ENCODE data around the gene PCYT2. TPM values are rescaled to one million over a fixed set of nuclear protein-coding genes. Genes with fewer than 3 reads are reported as not detected.

PCYT2 gene
- polyA plus RNA-seq, 4 donors = 13.4 to 47.8 (median 41.3) TPM

DNA sequence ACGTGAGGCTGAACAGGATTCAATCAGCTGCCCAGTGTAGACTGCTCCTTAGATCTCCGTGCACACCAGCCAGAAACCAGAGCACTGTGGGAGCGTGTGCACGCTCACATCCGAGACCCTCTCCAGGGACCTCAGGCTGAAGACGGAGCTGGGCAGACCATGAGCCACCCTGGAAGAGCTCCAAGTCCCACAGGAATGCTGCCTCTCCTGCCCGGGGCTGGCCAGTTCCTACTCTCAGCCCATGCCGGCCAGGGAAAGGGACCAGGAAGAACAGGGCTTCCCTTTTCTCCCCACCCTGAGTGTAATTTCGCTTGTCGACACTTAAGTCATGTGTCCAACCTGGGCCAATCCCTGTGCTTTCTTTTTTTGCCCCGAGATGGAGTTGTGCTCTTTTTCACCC, 26.7 kb downstream of the PCYT2 start:
- no peak for DNase-seq (ENCODE audit: low read depth in 4 of 4, low spot score in 3 of 4)

DNA sequence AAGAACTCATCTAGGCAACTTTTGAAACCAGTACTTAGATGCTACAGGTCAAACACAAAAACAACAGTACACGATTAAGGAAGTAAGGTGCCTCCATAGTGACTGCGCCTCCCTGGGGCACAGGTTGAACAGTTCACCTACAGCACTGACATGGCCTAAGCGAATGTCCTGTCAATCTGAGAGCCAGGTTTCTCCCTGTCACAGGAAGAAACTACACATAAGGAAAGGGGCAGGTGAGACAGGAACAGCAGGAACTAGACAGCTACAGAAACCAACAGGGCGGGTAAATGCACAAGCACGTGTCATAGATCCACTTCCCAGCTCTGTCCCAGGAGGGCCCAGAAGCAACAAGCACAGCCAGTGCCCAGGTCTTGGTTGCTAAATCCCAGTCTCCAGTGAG, 32.1 kb downstream of the PCYT2 start:
- no peak for DNase-seq (ENCODE audit: low read depth in 4 of 4, low spot score in 3 of 4)

DNA sequence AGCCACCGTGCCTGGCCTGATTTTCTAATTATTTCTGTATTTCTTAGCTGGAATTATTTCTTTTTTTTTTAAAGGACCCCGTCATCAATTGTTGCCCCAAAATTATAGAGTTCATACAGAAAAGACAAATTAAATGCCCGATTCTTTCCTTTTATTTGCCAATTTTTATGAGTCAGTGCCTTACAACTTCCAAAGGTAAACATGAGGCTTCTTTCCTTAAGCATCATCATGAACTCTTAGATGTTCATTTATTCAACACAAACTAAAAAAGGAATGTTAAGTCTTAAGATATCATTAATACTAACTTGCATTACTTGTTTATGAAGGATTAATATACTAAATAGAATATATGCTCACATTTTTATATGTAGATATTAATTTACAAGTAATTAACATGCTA, 32.9 kb downstream of the PCYT2 start:
- DNase-seq (ENCODE audit: low read depth in 4 of 4, low spot score in 3 of 4) = no peak

DNA sequence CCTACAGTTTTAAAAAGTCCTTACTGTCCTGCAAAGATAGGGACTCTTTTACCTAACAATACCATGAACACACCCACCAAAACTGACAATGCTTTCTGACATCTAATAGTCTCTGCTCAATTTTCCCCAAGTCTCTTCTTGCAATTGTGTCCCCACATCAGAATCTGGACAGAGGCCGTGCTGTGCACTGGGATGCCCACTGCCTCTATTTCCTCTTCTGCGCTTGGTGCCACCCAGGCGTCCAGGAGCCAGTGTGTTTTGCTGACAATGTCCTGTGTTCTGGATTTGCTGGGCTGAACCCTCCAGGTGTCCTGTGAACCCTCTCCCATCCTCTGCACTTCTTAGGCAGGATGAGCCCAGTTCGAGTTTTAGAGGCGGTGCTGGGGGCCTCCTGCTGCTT, 33.6 kb downstream of the PCYT2 start:
- DNase-seq (ENCODE audit: low read depth in 4 of 4, low spot score in 3 of 4) = no peak

DNA sequence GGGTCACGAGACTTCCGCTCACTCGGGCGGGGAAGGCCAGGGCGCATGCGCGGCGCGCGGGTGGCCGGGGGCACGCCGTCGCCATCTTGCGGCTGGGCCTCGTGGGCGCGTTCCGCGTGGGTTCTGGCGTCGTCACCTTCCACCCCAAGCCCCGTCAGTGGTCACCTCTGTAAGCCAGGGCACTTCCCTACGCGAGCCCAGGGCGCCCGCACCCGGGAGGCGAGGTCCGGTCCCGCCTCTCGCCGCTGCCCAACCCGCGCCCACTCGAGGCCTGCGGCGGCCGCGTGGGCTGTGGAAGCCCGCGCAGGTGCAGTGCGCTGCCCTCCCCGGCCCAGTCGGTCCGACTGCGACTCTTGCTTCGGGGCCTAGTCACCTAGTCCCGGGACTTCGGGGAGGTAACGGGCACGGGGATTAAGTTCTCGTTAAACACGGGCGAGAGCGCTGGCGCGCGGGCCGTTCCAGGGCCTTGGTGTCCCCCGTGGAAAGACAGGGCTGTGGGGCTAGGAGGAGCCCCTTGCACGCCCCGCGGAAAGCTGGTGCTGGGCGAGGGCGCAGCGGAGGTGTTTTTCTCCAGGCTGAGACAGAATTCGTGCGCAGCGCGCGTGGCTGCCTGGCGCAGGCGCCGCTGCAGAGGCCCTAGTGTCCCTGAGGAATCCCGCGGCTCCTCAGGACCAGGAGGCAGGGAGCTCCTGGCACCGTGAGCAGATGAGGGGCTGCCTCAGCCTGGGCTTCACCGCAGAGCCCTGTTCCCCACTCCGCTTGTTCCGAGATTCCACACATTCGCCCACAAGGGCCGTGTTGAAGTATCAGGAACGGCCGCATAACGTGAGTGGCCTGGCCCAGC, 39.6 kb downstream of the PCYT2 start:
- DNase-seq (ENCODE audit: low read depth in 4 of 4, low spot score in 3 of 4) = peak in 3 of 4 donors; percentile 73 to 77 (median 77)

DNA sequence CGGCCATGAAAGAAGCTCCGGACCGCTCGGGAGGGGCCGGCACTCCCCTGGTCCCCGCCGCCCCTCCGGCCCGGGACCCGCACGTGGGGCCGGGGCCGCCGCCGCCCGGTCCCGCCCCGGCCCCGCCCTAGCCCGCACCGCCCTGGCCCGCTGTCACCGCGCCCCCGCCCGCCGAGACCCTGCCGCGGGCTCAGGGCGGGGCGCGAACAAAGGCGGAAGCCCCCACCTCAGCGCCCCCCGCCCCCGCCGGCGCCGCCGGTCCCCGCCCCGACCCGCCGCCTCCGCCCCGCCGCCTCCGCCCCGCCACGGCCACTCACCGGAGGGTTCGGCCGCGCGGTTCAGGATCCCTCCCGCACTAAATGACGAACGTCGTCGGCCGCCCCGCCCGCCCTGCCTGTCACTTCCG, 40.2 kb downstream of the PCYT2 start, which contains the start of gene ARHGDIA:
Gene ARHGDIA, minus strand, starts transcription at position 357 of the 406 bp plus-strand sequence. CDS start 1,407 bp downstream, outside the sequence.
- no peak for DNase-seq (ENCODE audit: low read depth in 4 of 4, low spot score in 3 of 4)

DNA sequence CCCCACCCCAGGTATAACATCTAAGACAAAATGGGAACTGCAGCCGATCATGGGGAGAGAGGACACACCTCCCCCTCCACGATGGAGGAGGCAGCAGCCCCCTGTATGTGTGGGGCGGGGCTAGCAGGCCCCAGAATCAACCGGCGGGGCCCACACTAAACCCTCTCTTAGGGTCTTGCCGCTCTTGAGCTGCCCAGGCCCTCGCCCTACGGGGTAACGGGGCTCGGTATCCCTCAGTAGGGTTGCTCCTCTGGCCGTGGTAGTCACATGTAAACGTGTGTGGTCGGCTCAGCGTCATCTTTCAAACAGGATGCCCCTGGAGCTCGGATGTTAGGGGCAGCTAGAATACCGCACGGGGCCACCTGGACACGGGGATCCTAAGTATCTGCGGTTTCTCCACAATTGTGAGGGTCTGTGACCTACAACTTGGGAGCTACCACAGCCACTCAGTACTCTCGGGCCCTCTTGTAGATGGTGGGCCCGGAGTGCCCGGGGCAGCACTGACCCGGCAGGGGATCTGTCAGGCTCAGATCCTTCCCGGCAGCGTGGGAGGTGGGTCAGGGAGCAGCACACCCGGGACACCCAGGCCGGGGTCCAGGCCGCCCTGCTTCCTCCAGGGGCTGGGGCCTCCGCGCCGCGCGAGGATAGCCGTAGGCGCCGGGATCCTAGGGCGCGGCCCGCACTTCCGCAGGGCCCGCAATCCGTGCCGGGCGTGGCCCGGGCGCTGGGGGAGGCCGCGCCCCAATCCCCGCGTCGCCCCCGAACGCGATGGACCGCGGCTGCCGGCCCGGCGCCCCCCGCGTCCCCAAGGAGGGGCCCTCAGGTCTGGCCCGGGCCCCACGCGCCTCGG, 40.8 kb downstream of the PCYT2 start:
- DNase-seq (ENCODE audit: low read depth in 4 of 4, low spot score in 3 of 4) = no peak

DNA sequence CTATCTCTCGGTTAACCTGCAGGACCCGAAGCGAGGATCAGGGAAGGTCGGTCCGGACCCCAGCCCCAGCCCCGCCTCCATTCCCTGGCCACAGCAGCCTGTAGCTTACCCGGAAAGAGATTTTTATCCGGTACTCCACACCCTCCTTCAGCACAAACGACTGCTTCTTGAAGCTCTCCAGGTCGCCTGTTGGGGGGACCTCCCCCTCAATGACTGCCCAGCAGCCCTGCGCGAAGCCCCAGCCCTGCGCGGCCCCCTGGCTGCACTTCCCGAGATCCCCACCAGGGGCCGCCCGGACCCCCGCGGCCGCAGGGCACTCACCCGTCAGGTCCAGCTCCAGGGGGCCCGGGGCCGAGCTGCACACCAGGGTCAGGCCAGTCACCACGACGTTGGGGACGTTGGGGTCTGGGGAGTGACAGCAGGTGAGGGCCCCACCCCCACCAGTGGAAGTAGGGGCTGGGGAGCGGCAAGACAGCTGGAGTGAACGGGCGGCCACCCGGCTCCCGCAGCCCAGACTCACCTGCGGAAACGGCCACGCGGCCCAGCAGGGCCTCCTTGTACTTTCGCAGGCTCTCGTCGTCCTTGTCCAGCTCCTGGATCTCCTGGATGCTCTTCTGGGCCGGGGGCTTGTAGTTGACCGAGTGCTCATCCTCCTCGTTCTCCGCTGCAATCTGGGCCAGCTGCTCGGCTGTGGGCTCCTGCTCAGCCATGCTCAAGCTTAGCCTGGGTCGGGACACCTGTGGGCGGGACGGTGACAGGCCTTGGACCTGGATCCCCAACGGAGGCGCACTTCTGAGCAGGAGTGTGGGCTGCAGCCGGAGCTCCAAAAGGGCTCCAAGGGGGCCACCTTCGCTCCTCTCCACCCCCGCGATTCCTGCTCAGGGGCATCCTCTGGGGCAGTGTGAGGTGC, 41.7 kb downstream of the PCYT2 start:
- DNase-seq (ENCODE audit: low read depth in 4 of 4, low spot score in 3 of 4) = no peak

DNA sequence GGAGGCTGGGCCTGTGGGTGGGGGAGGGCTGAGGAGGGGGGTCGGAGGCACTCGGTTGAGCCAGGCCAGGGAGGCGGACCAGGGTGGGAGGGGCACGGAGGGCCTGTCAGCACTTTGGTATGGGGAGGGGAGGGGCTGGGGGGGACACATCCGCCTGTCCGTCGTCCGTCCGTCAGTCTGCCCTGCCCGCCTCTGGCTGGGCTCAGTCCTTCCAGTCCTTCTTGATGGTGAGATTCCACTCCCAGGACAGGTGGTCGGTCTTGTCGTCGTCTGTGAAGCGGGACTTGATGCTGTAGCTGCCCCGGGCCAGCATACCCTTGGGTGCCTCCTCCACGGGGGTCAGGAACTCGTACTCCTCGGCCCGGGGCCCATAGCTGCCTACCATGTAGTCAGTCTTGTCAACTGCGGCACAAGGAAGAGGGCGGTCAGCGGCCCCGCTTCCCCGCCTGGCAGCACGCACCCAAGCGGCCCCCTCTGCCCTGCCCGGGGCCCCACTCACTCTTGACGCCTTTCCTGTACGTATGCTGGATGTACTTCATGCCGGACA, 42.5 kb downstream of the PCYT2 start:
- no peak for DNase-seq (ENCODE audit: low read depth in 4 of 4, low spot score in 3 of 4)

DNA sequence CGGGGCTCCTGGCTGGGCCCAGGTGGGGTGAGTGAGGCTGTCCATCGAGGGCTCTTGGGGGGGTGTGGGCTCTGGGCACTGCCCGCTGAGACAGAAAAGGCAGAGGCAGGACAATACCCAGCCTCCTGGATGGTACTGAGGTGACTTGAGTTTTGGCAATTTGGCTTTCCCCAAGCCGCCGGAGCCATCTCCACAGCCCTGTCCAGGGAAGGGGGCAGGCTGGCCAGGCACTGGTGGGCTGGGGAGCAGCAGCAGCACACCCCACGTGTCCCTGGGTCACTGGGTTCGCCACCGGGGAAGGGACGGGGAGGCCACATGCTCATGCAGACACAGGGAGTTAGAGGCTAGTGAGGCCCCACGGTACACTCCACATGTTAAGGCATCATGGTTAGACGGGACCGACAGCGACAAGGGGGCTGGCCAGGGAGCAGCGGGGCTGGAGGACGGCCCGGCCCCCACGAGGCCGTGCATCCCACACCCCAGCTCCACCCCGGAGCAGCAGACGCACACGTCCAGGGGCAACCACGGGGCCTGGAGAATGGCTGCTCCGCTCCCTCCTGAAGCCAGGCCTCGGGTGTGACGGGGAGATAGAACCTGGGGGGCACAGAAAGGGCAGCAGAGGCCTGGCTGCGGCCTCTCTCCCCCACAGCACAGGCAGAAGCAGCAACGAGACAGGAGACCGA, 43.1 kb downstream of the PCYT2 start:
- no peak for DNase-seq (ENCODE audit: low read depth in 4 of 4, low spot score in 3 of 4)

DNA sequence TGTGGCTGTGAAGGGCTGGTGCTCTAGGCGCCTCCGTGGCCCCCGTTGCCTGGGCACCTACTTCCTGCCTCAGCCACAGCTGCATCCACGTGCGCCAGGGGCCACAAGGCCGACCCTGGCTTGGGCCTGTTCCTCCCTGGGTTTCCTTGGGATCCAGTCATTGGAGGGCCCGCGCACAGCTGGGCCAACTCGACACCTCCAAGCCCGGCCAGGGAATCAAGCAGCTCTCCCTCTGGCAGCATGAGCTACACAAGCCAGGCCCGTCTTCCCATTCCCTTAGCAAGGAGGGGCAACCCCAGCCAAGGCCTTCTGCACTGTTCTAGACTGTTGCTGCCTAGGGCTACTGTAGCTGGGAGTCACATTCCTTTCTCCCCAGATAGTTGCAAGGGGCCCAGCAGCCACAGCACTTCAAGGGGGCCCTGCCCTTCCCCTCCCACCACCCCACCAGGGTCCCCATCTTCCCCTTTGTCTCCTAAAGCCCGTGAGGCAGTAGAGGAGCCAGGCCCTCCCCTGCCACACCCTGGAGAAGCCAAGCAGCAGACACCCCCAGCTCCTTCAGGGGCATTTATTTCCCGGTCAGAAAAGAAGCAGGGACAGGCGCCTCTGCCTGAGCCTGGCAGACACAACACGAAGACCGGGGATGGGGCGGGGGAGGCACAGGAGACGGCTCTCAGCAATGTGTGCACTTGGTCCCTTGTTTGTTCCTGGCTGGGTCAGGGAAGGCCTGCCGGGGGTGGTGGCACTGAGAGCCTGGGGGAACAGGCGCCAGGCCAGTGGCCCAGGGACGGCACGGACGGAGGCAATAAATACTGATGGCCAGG, 43.8 kb downstream of the PCYT2 start:
- DNase-seq (ENCODE audit: low read depth in 4 of 4, low spot score in 3 of 4) = no peak

DNA sequence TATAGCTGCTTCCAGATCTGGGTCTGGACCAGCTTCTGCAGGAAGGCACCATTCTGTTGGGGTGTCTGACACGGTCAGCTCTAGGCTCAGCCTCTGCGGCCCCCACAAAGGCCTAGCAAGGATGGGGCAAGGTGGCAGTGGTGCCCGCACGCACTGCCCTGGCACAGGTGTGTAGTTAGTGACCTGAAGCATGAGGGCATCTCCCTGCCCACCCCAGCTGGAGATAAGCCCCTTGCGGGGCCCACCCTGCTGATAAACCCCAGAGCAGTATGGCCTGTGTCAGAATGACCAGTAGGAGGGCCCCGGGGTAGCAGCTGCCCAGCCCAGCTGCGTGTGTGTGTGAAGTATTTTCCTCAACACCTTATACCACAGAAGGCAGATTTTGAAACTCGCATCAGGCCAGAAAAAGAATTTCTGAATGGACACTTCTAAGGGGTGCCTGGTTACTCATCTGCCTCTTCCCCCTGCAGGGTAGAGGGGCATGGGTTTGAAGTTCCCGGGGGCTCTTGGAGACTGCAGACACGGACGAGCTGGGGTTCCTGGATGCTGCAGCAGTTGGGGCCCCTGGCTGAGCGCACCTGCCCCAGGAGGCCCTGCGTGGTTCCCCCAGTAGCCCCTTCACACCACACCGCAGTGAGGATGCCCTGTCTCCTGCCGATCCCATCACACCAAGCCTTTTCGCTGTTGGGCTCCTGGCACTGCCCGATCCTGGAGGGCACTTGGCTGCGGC, 44.6 kb downstream of the PCYT2 start:
- no peak for DNase-seq (ENCODE audit: low read depth in 4 of 4, low spot score in 3 of 4)

DNA sequence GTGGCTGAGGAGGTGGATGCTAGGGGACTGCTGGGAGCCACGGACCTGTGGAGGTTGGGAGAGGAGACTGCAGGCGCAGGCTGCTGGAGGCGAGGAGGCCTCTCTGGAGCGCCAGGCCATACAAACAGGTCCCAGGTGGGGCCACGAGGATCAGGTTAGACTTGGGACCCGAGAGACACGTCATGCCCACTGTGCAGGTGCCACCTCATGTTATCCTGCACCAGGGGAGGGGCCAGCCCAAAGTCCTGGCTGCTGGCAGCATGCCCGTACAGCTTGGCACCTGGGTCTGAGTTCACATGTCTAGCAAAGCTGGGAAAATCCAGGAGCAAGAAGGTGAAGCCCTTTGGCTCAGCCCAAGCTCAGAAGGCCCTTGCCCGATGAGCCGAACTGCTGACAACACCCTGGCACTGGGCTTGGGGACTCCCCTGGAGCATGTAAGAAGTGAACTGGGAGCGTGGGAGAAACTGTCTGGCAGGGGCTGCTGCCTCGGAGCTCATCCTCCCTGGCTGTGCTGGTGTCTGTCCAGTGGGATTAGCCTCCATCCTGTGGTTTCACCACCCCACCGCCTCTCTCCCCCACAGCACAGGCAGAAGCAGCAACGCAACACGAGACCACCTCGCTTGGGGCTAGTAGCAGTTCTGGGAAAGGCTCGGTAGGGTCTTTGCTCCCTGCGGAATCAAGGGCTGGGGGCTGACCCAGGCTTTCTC, 45.3 kb downstream of the PCYT2 start:
- DNase-seq (ENCODE audit: low read depth in 4 of 4, low spot score in 3 of 4) = no peak

DNA sequence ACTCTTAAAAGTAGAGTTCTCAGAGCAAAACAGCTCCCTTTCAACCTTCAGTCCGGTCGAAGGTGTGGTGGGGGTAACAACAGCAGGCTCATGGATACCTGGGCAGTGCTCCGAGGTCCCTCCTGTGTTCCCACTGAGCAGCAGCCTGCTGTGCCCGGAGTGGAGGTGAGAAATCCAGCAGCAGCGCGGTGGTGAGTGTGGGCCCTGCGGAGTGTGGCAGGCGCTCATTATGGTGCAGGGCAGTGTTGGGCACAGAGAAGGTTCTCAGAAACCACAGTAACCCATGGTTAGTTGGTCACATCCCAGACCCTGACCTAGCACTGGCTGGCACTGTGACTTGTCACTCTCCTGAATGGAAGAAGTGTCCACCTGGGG, 45.9 kb downstream of the PCYT2 start:
- DNase-seq (ENCODE audit: low read depth in 4 of 4, low spot score in 3 of 4) = no peak

DNA sequence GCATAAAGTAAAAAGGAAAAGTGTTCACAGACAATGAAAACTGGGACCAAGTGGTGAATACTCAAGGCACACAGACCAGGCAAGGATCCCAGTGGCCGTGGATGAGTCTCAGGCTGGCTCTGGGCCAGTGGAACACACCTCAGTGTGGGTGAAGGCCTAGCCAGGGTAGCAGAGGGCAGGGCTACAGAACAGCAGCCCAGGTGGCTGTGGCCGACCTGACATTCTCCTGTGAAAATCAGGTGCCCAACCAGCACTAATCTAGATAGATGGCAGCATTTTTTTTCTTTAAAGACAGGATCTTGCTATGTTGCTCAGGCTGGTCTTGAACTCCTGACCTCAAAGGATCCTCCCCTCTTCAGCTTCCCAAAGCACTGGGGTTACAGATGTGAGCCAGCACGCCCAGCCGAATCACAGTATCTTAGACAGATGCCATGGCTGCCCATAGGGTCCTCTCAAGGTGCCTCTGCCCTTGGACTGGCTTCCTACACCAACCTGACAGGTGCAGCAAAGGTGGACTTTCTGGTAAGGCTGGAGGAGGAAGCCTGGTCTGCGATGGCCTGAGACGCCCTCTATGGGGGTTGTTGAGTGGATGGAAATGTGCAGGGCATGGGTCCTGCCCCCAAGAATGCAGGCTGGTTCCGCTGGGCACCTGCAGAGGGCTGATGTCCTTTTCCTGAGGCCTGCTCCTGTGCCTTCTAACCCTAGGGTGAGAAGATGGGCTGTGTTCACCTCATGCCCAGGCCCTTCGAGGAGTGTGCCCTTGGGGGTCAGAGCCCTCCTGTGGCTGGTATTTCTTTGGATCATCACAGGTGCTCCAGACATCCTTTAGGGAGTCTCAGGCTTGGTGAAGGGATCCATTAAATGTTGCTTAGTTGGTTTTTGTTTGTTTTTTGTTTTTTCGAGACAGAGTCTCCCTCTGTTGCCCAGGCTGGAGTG, 47.1 kb downstream of the PCYT2 start:
- DNase-seq (ENCODE audit: low read depth in 4 of 4, low spot score in 3 of 4) = no peak

DNA sequence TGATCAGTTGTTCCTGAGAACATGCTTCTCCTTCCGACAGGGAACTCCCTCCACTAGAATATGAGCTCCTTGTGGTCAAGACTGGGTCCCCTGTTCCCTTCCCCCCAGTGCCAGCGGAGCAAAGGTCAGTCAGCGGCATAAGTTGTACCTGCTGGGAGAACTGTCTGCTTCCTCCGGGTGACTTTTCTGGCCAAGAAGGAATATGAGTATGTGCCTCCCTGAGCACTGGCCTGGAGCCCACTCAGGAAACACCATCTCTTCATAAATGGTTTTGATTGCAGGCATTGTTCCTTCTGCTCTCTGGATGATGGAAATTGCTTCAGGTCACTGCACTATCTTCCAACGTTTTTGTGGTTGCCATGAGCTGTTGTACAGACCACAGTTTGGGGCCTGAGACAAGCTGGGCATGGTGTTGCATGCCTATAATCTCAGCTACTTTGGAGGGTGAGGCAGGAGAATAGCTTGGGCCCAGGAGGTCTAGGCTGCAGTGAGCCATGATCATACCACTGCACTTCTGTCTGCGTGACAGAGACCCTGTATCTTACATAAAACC, 48.0 kb downstream of the PCYT2 start:
- DNase-seq (ENCODE audit: low read depth in 4 of 4, low spot score in 3 of 4) = no peak

All from left renal pelvis (tissue), 4 donors.